Measurements from ENCODE around the gene TNKS2.
A peak's percentile ranks its signal among the peaks of the same experiment; 100 is the strongest.
"Not testable (repeated sequence)": the region's sequence is repeated elsewhere in the genome, so short reads cannot be mapped to it uniquely, and the experiment has no call there.

Gene TNKS2

DNA sequence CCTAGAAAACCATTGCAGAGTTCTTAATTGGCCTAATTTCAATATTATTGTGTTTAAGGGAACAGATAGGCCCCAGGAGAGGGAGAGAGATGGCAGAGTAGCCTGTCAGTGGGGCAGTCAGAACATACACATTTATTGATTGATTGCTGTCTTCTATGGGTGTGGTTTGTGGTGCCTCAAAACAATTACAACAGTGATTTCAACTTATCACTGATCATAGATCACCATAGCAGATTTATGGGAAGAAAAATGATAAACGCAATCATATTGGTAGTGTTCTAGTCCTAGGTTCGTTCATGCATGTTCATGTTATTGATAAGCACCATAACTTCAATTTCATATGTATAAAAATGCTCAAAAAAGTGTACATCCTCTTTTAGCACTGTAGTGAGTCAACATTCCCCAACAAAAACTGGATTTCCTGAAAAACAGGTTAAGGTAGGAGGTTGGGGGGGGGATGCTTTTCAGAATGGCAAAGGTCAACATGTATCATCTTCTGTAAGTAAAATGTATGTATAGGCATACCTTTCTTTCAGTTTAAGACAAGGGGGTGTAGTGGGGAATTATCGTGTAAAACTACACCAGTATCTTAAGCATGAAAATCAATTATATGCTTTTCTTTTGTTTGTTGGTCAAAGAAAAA, 1.1 kb upstream of the TNKS2 start:
- DNase-seq, result no peak

DNA sequence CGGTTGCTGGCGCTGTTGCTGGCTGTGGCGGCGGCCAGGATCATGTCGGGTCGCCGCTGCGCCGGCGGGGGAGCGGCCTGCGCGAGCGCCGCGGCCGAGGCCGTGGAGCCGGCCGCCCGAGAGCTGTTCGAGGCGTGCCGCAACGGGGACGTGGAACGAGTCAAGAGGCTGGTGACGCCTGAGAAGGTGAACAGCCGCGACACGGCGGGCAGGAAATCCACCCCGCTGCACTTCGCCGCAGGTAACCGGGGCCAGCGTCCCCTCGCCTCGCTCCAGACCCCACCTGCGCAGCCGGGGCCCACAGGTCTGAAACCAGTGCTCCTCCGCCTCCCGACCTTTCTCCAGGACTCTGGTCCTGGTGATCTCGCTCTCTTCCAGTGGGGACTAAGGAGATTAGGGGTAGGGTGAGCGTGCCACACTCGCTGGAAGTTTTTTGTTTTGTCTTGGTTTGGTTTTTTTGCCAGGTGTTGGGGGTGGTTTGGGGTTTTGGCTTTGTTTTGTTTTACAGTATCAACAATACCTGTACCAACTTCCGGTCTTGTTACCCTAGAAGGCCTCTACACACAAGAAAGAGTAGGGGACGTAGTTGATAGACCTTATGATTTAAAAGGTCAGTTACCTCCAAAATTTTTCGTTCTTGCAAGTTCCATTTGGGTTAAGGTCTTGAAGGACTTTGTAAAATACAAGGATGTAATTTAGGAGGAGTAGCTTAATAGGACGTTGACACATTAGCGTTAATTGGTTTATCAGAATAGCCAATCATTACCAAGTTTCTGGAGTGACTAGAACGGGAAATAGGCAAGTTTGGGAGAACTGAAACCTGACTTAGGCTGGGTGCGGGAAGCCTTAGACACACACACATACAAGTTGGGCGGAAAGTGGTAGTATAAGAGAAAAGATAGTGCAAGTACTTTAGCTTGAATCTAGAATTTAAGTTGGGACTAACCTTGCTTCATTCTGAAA, 704 bp downstream of the TNKS2 start:
- DNase-seq, result peak; percentile 50

DNA sequence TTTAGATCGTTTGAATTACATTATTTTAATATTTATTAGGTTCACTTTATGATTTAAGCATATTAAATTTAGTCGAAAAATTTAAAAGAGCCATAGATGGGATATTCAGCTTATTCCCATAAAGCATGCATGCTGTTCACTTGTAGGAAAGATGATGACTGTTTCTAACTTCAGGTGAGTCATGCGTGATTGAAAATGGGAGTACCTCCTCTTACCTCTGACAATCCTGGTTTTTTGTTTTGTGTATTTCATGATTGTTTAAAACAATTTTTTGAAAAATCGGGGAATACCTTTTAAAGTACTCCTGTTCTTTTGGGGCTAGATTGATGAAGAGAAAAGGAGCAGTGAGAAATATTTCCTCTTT, 1.4 kb downstream of the TNKS2 start:
- DNase-seq, result no peak

DNA sequence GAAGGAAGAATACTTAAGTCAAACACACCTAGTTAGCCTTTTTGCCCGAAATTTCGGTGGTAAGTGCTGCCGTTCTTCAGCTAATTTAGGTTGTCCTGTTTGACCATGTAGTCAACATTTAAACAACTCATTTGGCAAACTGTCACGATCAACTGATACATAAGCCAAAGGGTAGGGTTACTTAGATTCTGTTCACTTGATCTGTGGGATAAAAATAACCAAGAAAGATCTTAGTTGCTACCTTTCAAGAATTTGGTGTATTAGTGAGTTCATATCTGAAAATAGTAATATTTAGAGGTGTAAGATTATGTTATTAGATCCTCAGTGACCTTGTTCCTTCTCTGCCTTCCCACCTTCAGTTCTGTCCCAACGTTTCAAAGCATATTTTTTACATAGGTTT, 2.0 kb downstream of the TNKS2 start:
- no peak for DNase-seq

DNA sequence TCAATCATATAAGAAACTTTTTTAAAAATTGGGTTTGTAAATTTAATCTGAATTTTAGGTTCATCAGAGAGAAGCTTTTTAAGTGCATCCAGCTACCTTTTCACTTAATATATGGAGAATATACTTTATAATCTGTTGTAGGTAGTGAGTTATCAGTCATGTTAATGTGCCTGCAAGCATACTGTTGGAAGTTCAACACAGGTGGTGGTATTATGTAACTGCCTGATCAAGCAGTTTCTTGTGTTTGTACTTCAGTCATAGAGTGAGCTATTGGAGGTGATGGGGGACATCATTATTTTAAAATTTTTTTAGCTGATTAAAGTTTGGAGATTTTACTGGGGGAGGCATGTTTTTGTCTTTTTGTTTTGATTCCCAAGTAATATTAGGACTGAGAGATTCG, 2.5 kb downstream of the TNKS2 start:
- no peak for DNase-seq

DNA sequence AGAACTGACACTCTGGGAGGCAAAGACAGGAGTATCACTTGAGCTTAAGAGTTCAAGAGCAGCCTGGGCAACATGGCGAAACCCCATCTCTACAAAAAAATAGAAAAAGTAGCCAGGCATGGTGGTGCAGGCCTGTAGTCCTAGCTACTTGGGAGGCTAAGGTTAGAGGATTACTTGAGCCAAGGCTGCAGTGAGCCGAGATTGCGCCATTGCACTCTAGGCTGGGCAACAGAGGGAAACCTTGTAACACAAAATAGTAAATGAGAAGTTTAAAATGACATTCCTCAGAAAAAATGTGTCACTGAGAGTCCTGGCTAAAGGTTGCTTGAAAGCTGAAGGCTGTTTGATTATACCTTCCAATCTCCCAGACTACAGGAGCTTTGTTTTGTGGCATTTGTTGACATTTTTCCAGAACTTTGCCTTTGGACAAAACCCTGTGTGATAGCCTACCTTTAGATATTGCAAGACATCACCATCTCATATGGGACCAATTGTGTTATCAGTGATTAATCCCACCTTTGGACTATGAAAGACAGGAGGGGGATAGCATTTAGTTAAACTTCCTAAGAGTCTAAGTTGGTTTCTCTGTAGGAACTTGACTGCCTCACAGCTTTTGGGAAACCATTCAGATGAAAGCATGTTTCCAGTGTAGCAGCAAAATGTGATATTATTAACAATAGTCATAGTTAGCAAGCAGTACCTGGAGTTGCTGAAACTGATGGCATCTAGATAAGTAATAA, 5.3 kb downstream of the TNKS2 start:
- no peak for DNase-seq

DNA sequence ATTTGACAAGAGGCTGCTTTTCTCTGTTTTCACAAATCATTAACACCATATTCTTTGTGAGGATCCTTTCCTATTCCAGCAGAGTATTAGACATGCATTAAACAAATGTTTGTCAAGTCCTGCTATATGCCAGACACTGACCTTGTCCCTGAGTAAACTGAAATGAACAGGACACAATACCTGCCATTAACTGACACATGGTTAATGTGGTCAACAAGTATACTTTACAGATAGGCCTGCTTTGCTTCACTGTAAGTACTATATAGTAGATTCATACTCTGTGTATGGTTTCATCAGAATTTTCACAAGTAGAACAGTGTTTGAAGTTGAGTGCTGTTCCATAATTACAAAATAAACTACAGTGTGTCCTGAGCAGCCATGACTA, 5.9 kb downstream of the TNKS2 start:
- no peak for DNase-seq

DNA sequence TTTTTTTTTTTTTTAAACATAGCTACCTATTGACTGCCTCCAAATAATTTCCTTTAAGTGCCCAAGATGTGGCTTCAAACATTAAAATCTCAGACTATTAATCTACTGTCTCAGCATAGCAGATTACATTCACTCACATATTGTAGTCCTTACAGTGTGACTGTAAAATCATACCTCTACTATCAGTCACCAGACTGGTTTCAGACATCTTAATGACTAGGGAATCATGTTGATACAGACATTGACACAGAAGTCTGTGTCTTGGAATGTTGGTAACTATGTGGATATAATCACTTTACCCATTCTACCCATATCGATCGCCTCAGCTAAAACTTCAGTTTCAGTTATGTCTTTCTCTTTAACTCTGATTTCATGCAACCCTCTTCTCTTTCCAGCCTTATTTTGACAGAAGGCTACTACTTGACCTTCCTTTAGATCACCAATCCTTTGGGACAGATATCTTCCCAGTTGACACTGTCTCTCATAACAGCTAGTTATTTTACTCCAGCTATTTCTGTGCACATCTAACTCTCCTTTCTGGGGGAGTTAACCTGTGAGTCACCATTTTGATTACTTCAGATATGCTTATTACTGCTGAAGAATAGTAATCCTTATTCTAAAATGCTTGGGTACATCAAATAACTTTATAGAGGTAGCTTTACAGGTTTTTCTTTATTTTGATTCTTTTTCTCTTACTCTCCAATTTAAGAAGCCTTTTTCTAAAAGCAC, 7.0 kb downstream of the TNKS2 start:
- no peak for DNase-seq

DNA sequence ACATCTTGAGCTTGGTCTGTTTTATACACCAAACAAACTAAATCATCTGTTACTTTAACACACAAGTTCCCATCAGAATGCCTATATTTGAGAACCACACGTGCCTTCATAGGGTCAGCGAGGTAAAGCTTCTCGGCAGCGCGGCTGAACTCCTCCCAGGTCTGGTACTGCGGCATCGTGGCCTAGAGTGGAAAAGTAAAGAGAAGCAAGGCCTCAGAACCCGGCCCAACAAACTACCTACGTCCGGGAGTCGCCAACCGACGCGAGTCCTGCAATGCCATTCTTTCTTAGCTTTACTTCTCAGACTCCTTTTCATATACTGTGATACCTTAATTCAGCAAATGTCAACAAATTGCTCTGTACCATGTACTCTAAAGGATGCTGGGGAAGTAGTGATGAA, 9.0 kb downstream of the TNKS2 start:
- DNase-seq, result not testable (repeated sequence)

DNA sequence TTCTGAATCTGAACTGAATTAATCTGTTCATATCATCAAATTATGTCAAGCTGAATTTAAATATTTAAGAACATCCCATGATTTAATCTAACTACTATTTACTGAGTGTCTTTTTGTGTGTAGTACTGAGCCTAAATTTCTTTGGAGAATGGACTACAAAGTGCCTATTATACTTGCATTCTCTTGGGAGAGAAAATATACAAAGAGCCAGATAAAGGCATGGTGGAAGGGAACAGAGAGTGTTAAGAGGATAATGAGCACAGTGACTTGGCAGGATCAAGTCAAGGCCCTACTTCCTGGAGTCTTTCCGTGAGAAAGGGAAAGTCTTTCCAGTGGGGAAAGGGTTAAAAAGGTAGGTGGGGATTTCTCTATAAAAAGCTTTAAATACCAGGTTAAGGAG, 15.0 kb downstream of the TNKS2 start:
- no peak for DNase-seq

DNA sequence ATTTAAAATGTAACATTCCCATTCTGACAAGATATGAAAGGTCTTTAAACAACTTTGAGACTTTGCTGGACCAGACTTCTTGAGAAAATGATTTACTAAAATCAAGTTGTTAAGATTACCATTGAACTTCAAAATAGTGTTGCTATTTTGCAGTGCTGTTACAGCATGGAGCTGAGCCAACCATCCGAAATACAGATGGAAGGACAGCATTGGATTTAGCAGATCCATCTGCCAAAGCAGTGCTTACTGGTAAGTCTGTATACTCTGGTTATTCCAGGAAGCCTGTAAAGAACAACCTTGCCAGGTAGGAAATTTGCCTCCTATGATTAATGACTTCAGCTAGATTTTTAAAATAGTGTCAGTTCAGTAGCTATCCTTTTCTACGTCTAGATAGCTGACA, 18.8 kb downstream of the TNKS2 start:
- no peak for DNase-seq

DNA sequence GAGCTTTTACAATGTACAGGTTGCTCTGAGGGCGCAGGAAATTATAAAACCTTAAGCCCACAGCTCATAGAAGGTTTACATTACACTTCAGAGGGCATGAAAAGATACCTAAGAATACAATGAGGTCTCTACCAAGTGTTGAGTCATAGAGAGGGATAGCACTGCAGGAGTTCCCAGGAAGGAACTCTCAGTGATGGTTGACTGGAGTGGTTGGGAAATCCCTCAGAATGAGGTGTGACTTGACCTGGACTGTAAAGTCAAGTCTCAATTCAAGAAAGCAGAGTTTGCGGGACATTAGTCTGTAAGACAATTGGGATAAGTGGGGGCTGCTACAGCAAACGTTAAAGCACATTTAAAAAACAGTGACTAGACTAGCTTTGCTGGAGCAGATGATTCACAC, 21.9 kb downstream of the TNKS2 start:
- no peak for DNase-seq

DNA sequence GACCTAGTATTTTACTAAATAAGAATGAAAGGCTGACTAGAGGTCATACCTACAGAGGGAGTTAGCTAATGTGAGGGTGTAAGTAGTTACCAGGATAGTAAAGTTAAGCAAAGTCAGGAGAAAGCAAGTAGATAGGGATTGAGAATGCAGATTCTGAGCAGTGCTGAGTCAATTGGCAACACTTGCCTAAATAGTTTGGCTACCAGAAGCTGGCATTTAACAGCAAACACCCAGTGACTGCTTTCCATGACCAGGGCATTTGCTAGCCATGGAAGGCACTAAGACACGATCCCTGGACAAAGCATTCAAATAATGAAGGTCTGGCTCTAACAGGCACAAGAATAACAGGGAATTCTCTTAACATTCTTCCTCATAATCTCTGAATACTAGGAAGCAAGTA, 25.9 kb downstream of the TNKS2 start:
- DNase-seq, result no peak

DNA sequence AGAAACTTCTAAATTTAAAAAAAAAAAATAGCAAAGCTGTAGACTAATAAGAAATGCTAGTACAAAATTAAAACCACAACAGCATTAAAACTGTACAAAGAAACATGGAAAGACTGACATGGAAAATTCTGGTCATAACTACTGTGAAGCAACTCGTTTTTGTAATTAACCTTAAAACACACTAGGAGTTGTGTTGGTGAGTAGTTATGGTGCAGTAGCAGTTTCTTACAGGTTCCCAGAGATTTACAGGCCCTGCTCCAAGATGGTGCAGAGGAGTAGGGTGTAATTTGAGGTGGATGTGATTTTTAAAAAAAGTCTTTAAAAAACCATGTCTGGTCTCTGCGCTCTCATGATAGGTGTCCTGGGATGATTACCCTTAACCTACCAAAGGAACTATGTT, 31.0 kb downstream of the TNKS2 start:
- DNase-seq, result no peak

DNA sequence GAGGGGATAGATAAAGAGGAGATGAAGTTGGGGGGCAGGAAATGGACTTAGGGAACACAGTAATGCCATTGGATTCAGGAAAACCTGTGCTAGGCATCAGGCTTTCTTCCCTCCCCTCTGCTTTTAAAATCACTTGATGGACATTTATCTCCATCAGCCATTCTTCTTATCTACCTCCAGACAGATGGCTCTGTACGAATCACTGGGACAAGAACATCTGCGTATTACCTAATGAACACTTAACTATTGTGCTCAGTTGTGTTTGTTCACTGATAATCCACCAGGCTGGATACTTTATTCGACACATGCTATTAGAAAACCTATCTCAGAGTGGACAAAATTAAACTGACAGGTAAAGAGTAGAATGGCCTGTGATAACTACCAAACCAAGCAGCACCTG, 40.0 kb downstream of the TNKS2 start:
- DNase-seq, result no peak

DNA sequence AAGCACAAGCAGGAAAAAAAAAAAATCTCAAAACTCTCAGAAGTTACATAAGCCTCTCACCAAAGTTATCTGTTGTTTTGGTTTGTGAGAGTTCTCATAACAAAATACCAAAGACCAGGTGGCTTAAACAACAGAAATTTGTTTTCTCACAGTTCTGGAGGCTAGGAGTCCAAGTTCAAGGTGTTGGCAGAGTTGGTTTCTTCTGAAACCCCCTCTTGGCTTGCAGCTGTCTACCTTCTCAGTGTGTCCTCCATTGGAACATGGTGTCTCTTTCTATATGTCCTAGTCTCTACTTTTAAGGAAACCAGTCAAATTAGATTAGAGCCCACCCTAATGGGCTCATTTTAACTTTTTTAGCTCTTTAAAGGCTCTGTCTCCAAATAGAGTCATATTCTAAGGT, 44.9 kb downstream of the TNKS2 start:
- DNase-seq, result no peak

DNA sequence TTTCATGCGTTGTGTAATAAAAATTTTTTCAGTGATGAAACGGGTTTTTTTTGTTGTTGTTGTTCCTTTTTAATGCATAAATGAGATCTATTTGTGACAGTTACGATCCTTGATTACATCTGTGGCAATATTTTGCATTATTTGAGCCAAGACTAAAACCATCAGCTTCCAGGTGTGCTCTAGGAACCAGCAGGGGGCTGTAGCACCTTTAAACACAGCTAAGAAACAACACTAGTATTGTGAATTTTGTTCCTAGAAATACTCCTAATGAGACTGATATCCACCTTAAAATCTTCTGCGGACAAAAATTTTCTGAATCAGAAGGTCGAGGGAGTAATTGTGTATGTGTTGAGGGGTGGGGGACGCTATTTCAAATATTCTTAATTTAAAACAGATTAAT, 58.4 kb downstream of the TNKS2 start:
- DNase-seq, result no peak

DNA sequence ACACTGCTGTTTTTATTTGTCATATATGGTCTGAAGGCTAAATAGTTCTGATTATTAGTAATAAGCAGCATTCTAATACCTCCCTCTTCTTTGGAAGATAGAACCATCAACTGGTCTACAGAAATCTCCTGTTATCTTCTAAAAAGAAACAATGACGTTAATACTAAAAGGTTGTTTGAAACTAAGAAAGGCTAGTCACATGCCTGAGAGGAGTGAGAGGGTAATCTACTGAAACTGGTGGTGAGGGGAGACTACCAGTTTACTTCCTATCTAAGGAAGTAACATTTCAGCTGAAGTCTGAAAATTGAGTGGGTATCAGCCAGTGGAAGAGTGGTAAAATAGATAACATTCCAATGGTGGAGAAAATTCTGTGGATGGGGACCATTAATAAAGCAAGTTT, 62.7 kb downstream of the TNKS2 start:
- DNase-seq, result no peak

DNA sequence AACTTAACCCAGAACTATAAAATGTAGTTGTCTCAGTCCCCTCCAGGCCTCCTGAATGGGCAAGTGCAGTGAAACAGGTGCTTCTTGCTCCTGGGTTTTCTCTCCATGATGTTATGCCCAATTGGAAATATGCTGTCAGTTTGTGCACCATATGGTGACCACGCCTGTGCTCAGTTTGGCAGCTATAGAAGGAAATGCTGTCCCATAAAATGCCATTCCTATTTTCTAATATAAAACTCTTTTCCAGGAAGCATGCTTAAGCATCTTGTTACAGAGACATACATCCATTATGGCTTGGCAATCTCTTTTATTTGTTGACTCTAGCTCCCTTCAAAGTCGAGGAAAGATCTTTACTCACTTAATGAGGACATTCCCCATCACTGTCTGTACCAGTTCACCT, 65.9 kb downstream of the TNKS2 start:
- no peak for DNase-seq

DNA sequence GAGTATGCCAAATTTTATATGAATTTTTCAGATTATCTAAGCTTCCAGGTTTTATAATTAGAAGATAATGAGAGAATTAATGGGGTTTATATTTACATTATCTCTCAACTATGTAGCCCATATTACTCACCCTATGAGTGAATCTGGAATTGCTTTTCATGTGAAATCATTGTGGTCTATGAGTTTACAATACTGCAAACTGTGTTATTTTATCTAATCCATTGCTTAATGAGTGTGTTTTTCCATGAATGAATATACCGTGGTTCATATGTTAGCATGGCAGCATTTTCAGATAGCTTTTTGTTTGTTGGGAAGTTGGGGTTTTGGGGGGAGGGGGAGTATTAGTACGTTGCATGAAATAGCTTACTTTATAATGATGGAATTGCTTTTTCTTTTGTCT, 66.5 kb downstream of the TNKS2 start:
- DNase-seq, result no peak

DNA sequence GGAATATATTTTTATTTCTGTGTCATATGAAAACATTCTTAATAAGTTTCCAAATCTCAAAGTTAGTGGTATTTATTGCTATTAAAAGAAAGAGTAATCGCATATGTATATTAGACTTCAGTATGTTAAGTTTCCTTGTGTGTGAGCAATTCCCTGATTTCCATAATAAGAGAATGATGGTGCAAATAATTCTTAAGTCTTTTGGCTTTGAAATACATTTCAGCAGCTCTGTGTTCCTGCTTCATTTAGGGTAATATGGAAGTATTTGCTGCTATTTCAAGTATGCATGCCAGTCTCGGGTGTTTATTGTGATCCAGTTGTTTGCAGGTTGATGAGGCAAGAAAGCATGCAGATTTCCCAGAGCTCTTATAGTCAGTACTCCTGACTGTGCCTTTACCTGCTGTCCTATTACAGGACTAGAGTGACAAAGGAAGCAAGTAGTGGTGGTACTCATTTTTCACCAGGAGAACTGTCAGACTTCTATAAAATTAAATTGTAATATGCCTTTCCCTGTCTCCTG, 67.4 kb downstream of the TNKS2 start:
- no peak for DNase-seq

DNA sequence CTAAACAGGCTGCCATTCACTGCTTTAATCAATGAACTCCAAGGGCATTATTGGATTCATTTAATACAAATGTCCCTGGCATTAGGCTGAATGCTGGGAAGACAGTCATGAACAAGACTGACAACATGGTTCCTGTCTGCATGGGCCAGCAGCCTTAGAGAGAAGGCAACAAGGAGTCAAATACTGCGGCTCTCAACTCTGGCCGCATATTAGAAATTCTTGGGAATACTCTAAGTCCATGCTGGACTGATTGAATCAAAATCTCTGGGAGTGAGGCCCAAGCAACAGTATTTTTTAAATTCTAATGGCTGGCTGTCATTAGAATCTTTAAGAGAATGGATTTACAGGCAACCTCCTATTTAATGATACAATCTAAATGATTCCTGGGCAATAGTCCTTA, 76.9 kb downstream of the TNKS2 start:
- DNase-seq, result no peak

DNA sequence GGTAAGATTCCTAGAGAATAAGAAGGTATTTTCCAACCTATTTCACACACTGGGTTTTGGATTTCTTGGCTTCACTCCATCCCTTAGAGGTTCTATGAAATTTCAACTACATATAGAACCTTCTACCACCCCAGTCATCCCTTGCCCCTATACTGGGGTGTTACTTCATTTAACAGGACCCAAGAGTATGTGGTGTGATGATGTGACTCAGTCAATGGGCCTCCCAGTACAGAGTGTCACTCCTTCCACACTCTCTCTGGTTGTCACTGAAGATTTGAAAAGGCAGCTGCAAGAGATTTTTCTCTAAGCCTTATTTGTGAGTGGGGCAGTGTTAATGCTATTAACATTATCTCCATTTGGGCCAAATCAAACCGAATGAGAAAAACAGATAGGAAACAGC, 77.6 kb downstream of the TNKS2 start:
- DNase-seq, result no peak
